Caco-2 (cell line): ENCODE measurements around the gene KLHL29. TPM values are rescaled to one million over a fixed set of nuclear protein-coding genes. Genes with fewer than 3 reads are reported as not detected.

ENCODE experiments used
- BruUV-seq: library from RNA; stranded (reverse); fragments of 400-500 nt; replicated peaks from 2 replicates; lab custom pipeline; 2021; lab: Mats Ljungman, UMichigan
- CTCF ChIA-PET: fragments of 300-600 bp; sonication (Branson Sonifier 250); formaldehyde crosslinking; loops from one replicate; lab custom pipeline; 2022; ENCODE audit warnings: antibody characterized with exemption; lab: Charles Lee
- POLR2A ChIA-PET: fragments of 300-600 bp; sonication (Branson Sonifier 250); formaldehyde crosslinking; loops from one replicate; lab custom pipeline; 2022; ENCODE audit warnings: antibody characterized with exemption; lab: Charles Lee
- DNase-seq, 2 experiments: peaks; one replicate each; pipeline versions ENCODE4 v3.0.0 to v3.0.0-alpha.2; 2020 to 2022
- H3K27me3 ChIP-seq: replicated peaks from 2 replicates; pipeline ENCODE4 v1.6.0; 2011; ENCODE audit warnings: low read length; ENCODE audit not compliant: control insufficient read depth, insufficient read depth
- H3K36me3 ChIP-seq: 2 replicates; pipeline ENCODE4 v1.5.1; 2011; ENCODE audit warnings: low read length; ENCODE audit not compliant: control insufficient read depth, insufficient read depth
- H3K4me1 ChIP-seq: fragments of 250-450 bp; sonication (Bioruptor Pico); 2 replicates; pipeline ENCODE4 v1.5.1; 2020; ENCODE audit warnings: mild to moderate bottlenecking
- H3K4me3 ChIP-seq: 2 replicates; pipeline ENCODE4 v1.5.1; 2011; ENCODE audit warnings: low read depth, mild to moderate bottlenecking, control low read depth, low read length
- H3K9me3 ChIP-seq: fragments of 250-450 bp; sonication (Bioruptor Pico); 2 replicates; pipeline ENCODE4 v1.5.1; 2020; ENCODE audit warnings: mild to moderate bottlenecking, moderate library complexity
- H3K27ac Mint-ChIP-seq: one replicate; pipeline ENCODE4 v1.8.0; 2022; ENCODE audit warnings: mixed read lengths; ENCODE audit not compliant: unreplicated experiment
- H3K27me3 Mint-ChIP-seq: one replicate; pipeline ENCODE4 v1.8.0; 2022; ENCODE audit warnings: mixed read lengths; ENCODE audit not compliant: insufficient read depth, unreplicated experiment
- H3K36me3 Mint-ChIP-seq: one replicate; pipeline ENCODE4 v1.8.0; 2022; ENCODE audit warnings: mild to moderate bottlenecking, mixed read lengths; ENCODE audit not compliant: insufficient read depth, unreplicated experiment
- H3K4me1 Mint-ChIP-seq: one replicate; pipeline ENCODE4 v1.8.0; 2022; ENCODE audit warnings: low read depth, mixed read lengths; ENCODE audit not compliant: unreplicated experiment
- H3K4me3 Mint-ChIP-seq: one replicate; pipeline ENCODE4 v1.8.0; 2022; ENCODE audit warnings: mild to moderate bottlenecking, moderate library complexity, mixed read lengths; ENCODE audit not compliant: unreplicated experiment
- H3K9me3 Mint-ChIP-seq: one replicate; pipeline ENCODE4 v1.8.0; 2022; ENCODE audit warnings: mixed read lengths; ENCODE audit not compliant: unreplicated experiment
- CTCF ChIP-seq, 2 experiments: fragments of 200-600 bp in 1 of 2; IDR thresholded peaks; 1 replicate in 1 of 2; 2 replicates in 1 of 2; pipeline versions ENCODE4 v1.5.1 to v1.8.0; 2011 to 2022; ENCODE audit warnings: antibody characterized with exemption in 1 of 2, control low read depth in 1 of 2, inconsistent platforms in 1 of 2, low read depth in 1 of 2, low read length in 1 of 2, mild to moderate bottlenecking in 1 of 2, moderate library complexity in 1 of 2; ENCODE audit not compliant: insufficient read depth in 1 of 2, severe bottlenecking in 1 of 2, unreplicated experiment in 1 of 2
- intact Hi-C: fragments of 100-400 bp; cut with micrococcal nuclease; formaldehyde crosslinking; loops from one replicate; pipeline ENCODE4 v1.10.0; 2022; ENCODE audit not compliant: unreplicated experiment
- total RNA-seq: library from RNA; stranded (reverse); gene quantifications from 2 replicates; pipeline ENCODE4 v1.2.3, GENCODE V29; 2022

KLHL29 gene
- total RNA-seq, 1 experiment from 2014 or later, result 0.61 TPM

- intact Hi-C loops, result no loop called here
- no peak for DNase-seq
- Histone ChIP-seq H3K4me3 (no peak overlapping the region), H3K9me3 (no peaks in the 10 kb centered on the region), H3K36me3 (no peaks in the 10 kb centered on the region), H3K4me1 (no peaks in the 10 kb centered on the region), H3K27me3 (no peaks in the 10 kb centered on the region; the same call in 1 of the 2 replicates)
- TF ChIP-seq CTCF (IDR thresholded peaks at IDR 0.05; ENCODE audit: insufficient read depth in 1 of 2, low read depth in 1 of 2, low read length in 1 of 2, severe bottlenecking in 1 of 2, unreplicated experiment in 1 of 2), result no peak
- no TSS peak for BruUV-seq
- Mint-ChIP-seq H3K27me3 (peaks cover 13% of the 10 kb centered on the region), H3K4me1 (no peaks in the 10 kb centered on the region), H3K27ac (no peak overlapping the region), H3K36me3 (no peaks in the 10 kb centered on the region), H3K4me3 (no peak overlapping the region), H3K9me3 (no peaks in the 10 kb centered on the region)
- ChIA-PET POLR2A (no interaction called here), CTCF (no interaction called here)
Measured at GRCh38 chr2:23493846-23494245, 108.9 kb downstream of the KLHL29 start.

GRCh38 chr2:23494286-23494685 is 109.3 kb downstream of the KLHL29 start:
- Histone ChIP-seq H3K4me1 (no peaks in the 10 kb centered on the region), H3K36me3 (no peaks in the 10 kb centered on the region), H3K9me3 (no peaks in the 10 kb centered on the region), H3K4me3 (no peak overlapping the region), H3K27me3 (no peaks in the 10 kb centered on the region; the same call in 1 of the 2 replicates)
- Mint-ChIP-seq H3K27ac (no peak overlapping the region), H3K4me1 (no peaks in the 10 kb centered on the region), H3K4me3 (no peak overlapping the region), H3K27me3 (peaks cover 14% of the 10 kb centered on the region), H3K9me3 (no peaks in the 10 kb centered on the region), H3K36me3 (no peaks in the 10 kb centered on the region)
- ChIA-PET CTCF (no interaction called here), POLR2A (no interaction called here)
- BruUV-seq, result no TSS peak
- intact Hi-C loops, result no loop called here
- TF ChIP-seq CTCF (IDR thresholded peaks at IDR 0.05; ENCODE audit: insufficient read depth in 1 of 2, low read depth in 1 of 2, low read length in 1 of 2, severe bottlenecking in 1 of 2, unreplicated experiment in 1 of 2), result no peak
- DNase-seq, result no peak

GRCh38 chr2:23495661-23496114 is 110.7 kb downstream of the KLHL29 start:
- Histone ChIP-seq H3K27me3 (no peaks in the 10 kb centered on the region; the same call in 1 of the 2 replicates), H3K9me3 (no peaks in the 10 kb centered on the region), H3K4me3 (no peak overlapping the region), H3K36me3 (no peaks in the 10 kb centered on the region), H3K4me1 (no peaks in the 10 kb centered on the region)
- POLR2A ChIA-PET, result no interaction called here
- intact Hi-C loops, result no loop called here
- no peak for DNase-seq
- Mint-ChIP-seq H3K36me3 (no peaks in the 10 kb centered on the region), H3K27ac (no peak overlapping the region), H3K27me3 (peaks cover 21% of the 10 kb centered on the region), H3K4me1 (no peaks in the 10 kb centered on the region), H3K9me3 (no peaks in the 10 kb centered on the region), H3K4me3 (no peak overlapping the region)
- TF ChIP-seq CTCF (IDR thresholded peaks at IDR 0.05; ENCODE audit: insufficient read depth in 1 of 2, low read depth in 1 of 2, low read length in 1 of 2, severe bottlenecking in 1 of 2, unreplicated experiment in 1 of 2), result no peak
- CTCF ChIA-PET, result no interaction called here
- no TSS peak for BruUV-seq
